H9 (cell line): Measurements from ENCODE around the gene SLC12A8. TPM values are rescaled to one million over a fixed set of nuclear protein-coding genes. Genes with fewer than 3 reads are reported as not detected.

Experiments
- DNase-seq: peaks from one replicate; pipeline ENCODE4 v3.0.0-alpha.2; 2017
- H2AFZ ChIP-seq: one replicate; pipeline ENCODE4 v1.6.1; 2013; ENCODE audit warnings: mild to moderate bottlenecking, low read length, control low read depth, moderate library complexity
- H2AK5ac ChIP-seq: 2 replicates; pipeline ENCODE4 v1.6.1; 2013; ENCODE audit warnings: low read length, control low read depth, mixed read lengths; ENCODE audit not compliant: insufficient read length
- H2BK120ac ChIP-seq: one replicate; pipeline ENCODE4 v1.6.1; 2013; ENCODE audit warnings: low read depth, mild to moderate bottlenecking, low read length, control low read depth, inconsistent platforms; ENCODE audit not compliant: poor library complexity, severe bottlenecking
- H2BK12ac ChIP-seq: 2 replicates; pipeline ENCODE4 v1.6.1; 2013; ENCODE audit warnings: low read length, control low read depth, mixed read lengths, low read depth; ENCODE audit not compliant: insufficient read length
- H2BK15ac ChIP-seq: 2 replicates; pipeline ENCODE4 v1.6.1; 2013; ENCODE audit warnings: low read depth, low read length, control low read depth
- H2BK20ac ChIP-seq: one replicate; pipeline ENCODE4 v1.6.1; 2013; ENCODE audit warnings: low read depth, mild to moderate bottlenecking, low read length, control low read depth, inconsistent platforms; ENCODE audit not compliant: poor library complexity, severe bottlenecking
- H2BK5ac ChIP-seq: 2 replicates; pipeline ENCODE4 v1.6.1; 2013; ENCODE audit warnings: low read length, control low read depth, mixed read lengths; ENCODE audit not compliant: insufficient read length
- H3K14ac ChIP-seq: 2 replicates; pipeline ENCODE4 v1.6.1; 2013; ENCODE audit warnings: low read length, control low read depth; ENCODE audit not compliant: insufficient read depth
- H3K18ac ChIP-seq: 2 replicates; pipeline ENCODE4 v1.6.1; 2013; ENCODE audit warnings: low read depth, mild to moderate bottlenecking, mixed read lengths, low read length, control low read depth; ENCODE audit not compliant: insufficient read length
- H3K23ac ChIP-seq: 2 replicates; pipeline ENCODE4 v1.6.1; 2013; ENCODE audit warnings: low read length, control low read depth, mixed read lengths, low read depth; ENCODE audit not compliant: insufficient read length
- H3K23me2 ChIP-seq: 2 replicates; pipeline ENCODE4 v1.6.1; 2013; ENCODE audit warnings: low read depth, mild to moderate bottlenecking, mixed read lengths, low read length, control low read depth; ENCODE audit not compliant: insufficient read length, poor library complexity, severe bottlenecking
- H3K27ac ChIP-seq: 2 replicates; pipeline ENCODE4 v1.5.1; 2013; ENCODE audit warnings: low read length, control low read depth, mixed read lengths, low read depth; ENCODE audit not compliant: insufficient read length
- H3K27me3 ChIP-seq: 2 replicates; pipeline ENCODE4 v1.6.1; 2013; ENCODE audit warnings: low read length, control low read depth, inconsistent platforms; ENCODE audit not compliant: insufficient read depth
- H3K4ac ChIP-seq: 2 replicates; pipeline ENCODE4 v1.6.1; 2013; ENCODE audit warnings: low read depth, mild to moderate bottlenecking, control low read depth, inconsistent platforms, low read length, moderate library complexity
- H3K4me1 ChIP-seq: 2 replicates; pipeline ENCODE4 v1.6.1; 2013; ENCODE audit warnings: low read length, control low read depth, inconsistent platforms; ENCODE audit not compliant: insufficient read depth
- H3K4me2 ChIP-seq: 2 replicates; pipeline ENCODE4 v1.6.1; 2013; ENCODE audit warnings: low read length, control low read depth, mixed read lengths; ENCODE audit not compliant: insufficient read length, insufficient read depth
- H3K56ac ChIP-seq: 2 replicates; pipeline ENCODE4 v1.6.1; 2013; ENCODE audit warnings: low read depth, mild to moderate bottlenecking, mixed read lengths, low read length, control low read depth; ENCODE audit not compliant: insufficient read length
- H3K79me1 ChIP-seq: 2 replicates; pipeline ENCODE4 v1.6.1; 2013; ENCODE audit warnings: low read depth, mild to moderate bottlenecking, moderate library complexity, low read length, control low read depth, inconsistent platforms; ENCODE audit not compliant: insufficient read depth, poor library complexity, severe bottlenecking
- H3K79me2 ChIP-seq: 2 replicates; pipeline ENCODE4 v1.6.1; 2013; ENCODE audit warnings: low read length, control low read depth, inconsistent platforms; ENCODE audit not compliant: insufficient read depth
- H3K9ac ChIP-seq: 2 replicates; pipeline ENCODE4 v1.6.1; 2013; ENCODE audit warnings: low read length, control low read depth, mixed read lengths; ENCODE audit not compliant: insufficient read length; ENCODE audit errors: extremely low read depth
- H3K9me3 ChIP-seq: one replicate; pipeline ENCODE4 v1.6.1; 2013; ENCODE audit warnings: low read depth, low read length, inconsistent platforms; ENCODE audit not compliant: control insufficient read depth
- H3T11ph ChIP-seq: one replicate; pipeline ENCODE4 v1.6.1; 2013; ENCODE audit warnings: mild to moderate bottlenecking, low read length, control low read depth, inconsistent platforms
- H4K20me1 ChIP-seq: one replicate; pipeline ENCODE4 v1.6.1; 2013; ENCODE audit not compliant: control insufficient read depth, insufficient read length, insufficient read depth
- H4K5ac ChIP-seq: 2 replicates; pipeline ENCODE4 v1.6.1; 2013; ENCODE audit warnings: low read depth, mild to moderate bottlenecking, mixed read lengths, low read length, control low read depth; ENCODE audit not compliant: insufficient read length
- H4K8ac ChIP-seq: replicated peaks from 2 replicates; pipeline ENCODE4 v1.6.1; 2013; ENCODE audit warnings: low read length, control low read depth, mixed read lengths, low read depth; ENCODE audit not compliant: insufficient read length
- H4K91ac ChIP-seq: 2 replicates; pipeline ENCODE4 v1.6.1; 2013; ENCODE audit warnings: low read depth, mild to moderate bottlenecking, moderate library complexity, mixed read lengths, low read length, control low read depth; ENCODE audit not compliant: insufficient read length
- H3K27ac Mint-ChIP-seq, 3 experiments: 2 replicates in 2 of 3; 3 replicates in 1 of 3; pipeline ENCODE4 v1.8.0; 2020 to 2021; ENCODE audit warnings: mixed read lengths in 3 of 3, mild to moderate bottlenecking in 1 of 3, moderate library complexity in 1 of 3
- H3K27me3 Mint-ChIP-seq: 2 replicates; pipeline ENCODE4 v1.8.0; 2021; ENCODE audit warnings: low read depth, mild to moderate bottlenecking, moderate library complexity, mixed read lengths
- H3K36me3 Mint-ChIP-seq, 3 experiments: 2 replicates in 2 of 3; 3 replicates in 1 of 3; pipeline ENCODE4 v1.8.0; 2020 to 2021; ENCODE audit warnings: low read depth in 3 of 3, mixed read lengths in 3 of 3; ENCODE audit not compliant: insufficient read depth in 1 of 3
- H3K4me1 Mint-ChIP-seq, 2 experiments: 2 replicates each; pipeline ENCODE4 v1.8.0; 2020; ENCODE audit warnings: mixed read lengths in 2 of 2
- H3K4me3 Mint-ChIP-seq, 2 experiments: 2 replicates in 1 of 2; 3 replicates in 1 of 2; pipeline ENCODE4 v1.8.0; 2020 to 2021; ENCODE audit warnings: mild to moderate bottlenecking in 2 of 2, mixed read lengths in 2 of 2, moderate library complexity in 1 of 2
- H3K9me3 Mint-ChIP-seq, 2 experiments: 2 replicates in 1 of 2; 3 replicates in 1 of 2; pipeline ENCODE4 v1.8.0; 2020; ENCODE audit warnings: mild to moderate bottlenecking in 2 of 2, mixed read lengths in 2 of 2, moderate library complexity in 1 of 2
- CTCF ChIP-seq: fragments of 200-600 bp; sonication (generic); conservative IDR thresholded peaks from 3 replicates; pipeline ENCODE4 v1.8.0; 2021; ENCODE audit warnings: antibody characterized with exemption, mild to moderate bottlenecking
- WGBS: extraction: QIAGEN DNeasy Blood & Tissue Kit; methylation state at CpG from one replicate; pipeline ENCODE4 v1.1.7; 2013; ENCODE audit warnings: missing lambda C conversion rate, low lambda C conversion rate, mixed read lengths; ENCODE audit not compliant: insufficient read length; ENCODE audit errors: extremely low coverage; 5-methylcytosine and 5-hydroxymethylcytosine counted together
- total RNA-seq: library from RNA; stranded (reverse); gene quantifications from 2 replicates; pipeline ENCODE4 v1.2.1, GENCODE V29; 2021

Gene SLC12A8
- total RNA-seq, 1 experiment from 2014 or later: 8.2 TPM

GRCh38 chr3:125129512-125129997 is 83.0 kb downstream of the SLC12A8 start:
- H3K4me2 ChIP-seq: no peak overlapping the region
- H3K27me3 ChIP-seq: no peaks in the 10 kb centered on the region
- no peak overlapping the region for H3K27ac ChIP-seq
- H4K5ac ChIP-seq: no peak overlapping the region
- Mint-ChIP-seq H3K4me1 (peaks cover 7 to 15% of the 10 kb centered on the region in 2 experiments), H3K36me3 (peaks cover 0 to 4% (median 0%) of the 10 kb centered on the region in 3 experiments; a peak in 2 of 7 replicates), H3K27ac (no peak overlapping the region; a peak in 1 of 7 replicates), H3K4me3 (no peak overlapping the region), H3K27me3 (no peaks in the 10 kb centered on the region; the same call in 1 of the 2 replicates), H3K9me3 (no peaks in the 10 kb centered on the region)
- no peaks in the 10 kb centered on the region for H3K79me2 ChIP-seq
- H3K9ac ChIP-seq: no peak overlapping the region
- H4K20me1 ChIP-seq: no peaks in the 10 kb centered on the region
- no peak for TF ChIP-seq CTCF
- WGBS: no CpG with 5 or more reads among the region's 10 CpGs
- no peak overlapping the region for H2BK120ac ChIP-seq
- H2AK5ac ChIP-seq: no peak overlapping the region
- H2BK5ac ChIP-seq: no peak overlapping the region
- no peak overlapping the region for H2AFZ ChIP-seq
- no peak overlapping the region for H3K4ac ChIP-seq
- H3K4me1 ChIP-seq: 0 out of 2 replicates have a peak, but pooled peaks cover 3% of the 10 kb centered on the region
- no peak overlapping the region for H2BK20ac ChIP-seq
- no peak overlapping the region for H3K18ac ChIP-seq
- no peak overlapping the region for H3T11ph ChIP-seq
- no peak overlapping the region for H2BK15ac ChIP-seq
- H3K23ac ChIP-seq: no peak overlapping the region
- H3K56ac ChIP-seq: no peak overlapping the region
- DNase-seq: no peak
- no peak overlapping the region for H4K8ac ChIP-seq
- H3K23me2 ChIP-seq: no peaks in the 10 kb centered on the region
- H4K91ac ChIP-seq: no peak overlapping the region
- H3K79me1 ChIP-seq: no peaks in the 10 kb centered on the region
- H2BK12ac ChIP-seq: no peak overlapping the region
- no peaks in the 10 kb centered on the region for H3K9me3 ChIP-seq
- H3K14ac ChIP-seq: no peak overlapping the region
